ENCODE results near the gene SLC37A4.

Gene SLC37A4

GRCh38 chr11:119055901-119056300, 25.2 kb upstream of the SLC37A4 start:
- Histone ChIP-seq H3K4me3 (replicated peaks; ENCODE audit: insufficient read depth, low read length) (peak overlapping the region; percentile 92), H3K27ac (replicated peaks) (peak overlapping the region; percentile 76), H3K27me3 (ENCODE audit: insufficient read depth, poor library complexity, severe bottlenecking) (no peaks in the 10 kb centered on the region)
- TF ChIP-seq REST (IDR thresholded peaks at IDR 0.05; ENCODE audit: insufficient replicate concordance, low read depth): no peak
- TF ChIP-seq CTCF (IDR thresholded peaks at IDR 0.05; ENCODE audit: insufficient read depth, low read length): no peak
- no peak for TF ChIP-seq SPI1 (IDR thresholded peaks at IDR 0.05; ENCODE audit: borderline replicate concordance, low read depth)
- peak in 1 of 2 experiments; percentile 47 for DNase-seq (ENCODE audit: low read depth in 1 of 2, low spot score in 1 of 2)

- no peak overlapping the region for H3K4me3 ChIP-seq (replicated peaks; ENCODE audit: insufficient read depth, low read length)
- no peak for TF ChIP-seq POLR2AphosphoS5 (IDR thresholded peaks at IDR 0.05; ENCODE audit: low read depth)
- no peak for TF ChIP-seq SPI1 (IDR thresholded peaks at IDR 0.05; ENCODE audit: borderline replicate concordance, low read depth)
- no peak for TF ChIP-seq GABPA (IDR thresholded peaks at IDR 0.05; ENCODE audit: low read depth)
- no peak for TF ChIP-seq REST (IDR thresholded peaks at IDR 0.05; ENCODE audit: insufficient replicate concordance, low read depth)
- TF ChIP-seq CTCF (IDR thresholded peaks at IDR 0.05; ENCODE audit: insufficient read depth, low read length): no peak
- no peaks in the 10 kb centered on the region for H3K27me3 ChIP-seq (ENCODE audit: insufficient read depth, poor library complexity, severe bottlenecking)
- H3K27ac ChIP-seq (replicated peaks): no peak overlapping the region
- DNase-seq (ENCODE audit: low read depth in 1 of 2, low spot score in 1 of 2): no peak
Observed at GRCh38 chr11:119054418-119054817, 23.7 kb upstream of the SLC37A4 start.

- H3K4me3 ChIP-seq (replicated peaks; ENCODE audit: insufficient read depth, low read length): no peak overlapping the region
- no peaks in the 10 kb centered on the region for H3K27me3 ChIP-seq (ENCODE audit: insufficient read depth, poor library complexity, severe bottlenecking)
- TF ChIP-seq POLR2AphosphoS5 (IDR thresholded peaks at IDR 0.05; ENCODE audit: low read depth) (no peak), SPI1 (IDR thresholded peaks at IDR 0.05; ENCODE audit: borderline replicate concordance, low read depth) (no peak), GABPA (IDR thresholded peaks at IDR 0.05; ENCODE audit: low read depth) (no peak), CTCF (IDR thresholded peaks at IDR 0.05; ENCODE audit: insufficient read depth, low read length) (no peak), REST (IDR thresholded peaks at IDR 0.05; ENCODE audit: insufficient replicate concordance, low read depth) (no peak)
- DNase-seq (ENCODE audit: low read depth in 1 of 2, low spot score in 1 of 2): no peak
- H3K27ac ChIP-seq (replicated peaks): no peak overlapping the region
Observed at GRCh38 chr11:119052163-119052814, 21.6 kb upstream of the SLC37A4 start.
